ENCODE measurements around the gene ENKD1.

ENKD1 gene

DNA sequence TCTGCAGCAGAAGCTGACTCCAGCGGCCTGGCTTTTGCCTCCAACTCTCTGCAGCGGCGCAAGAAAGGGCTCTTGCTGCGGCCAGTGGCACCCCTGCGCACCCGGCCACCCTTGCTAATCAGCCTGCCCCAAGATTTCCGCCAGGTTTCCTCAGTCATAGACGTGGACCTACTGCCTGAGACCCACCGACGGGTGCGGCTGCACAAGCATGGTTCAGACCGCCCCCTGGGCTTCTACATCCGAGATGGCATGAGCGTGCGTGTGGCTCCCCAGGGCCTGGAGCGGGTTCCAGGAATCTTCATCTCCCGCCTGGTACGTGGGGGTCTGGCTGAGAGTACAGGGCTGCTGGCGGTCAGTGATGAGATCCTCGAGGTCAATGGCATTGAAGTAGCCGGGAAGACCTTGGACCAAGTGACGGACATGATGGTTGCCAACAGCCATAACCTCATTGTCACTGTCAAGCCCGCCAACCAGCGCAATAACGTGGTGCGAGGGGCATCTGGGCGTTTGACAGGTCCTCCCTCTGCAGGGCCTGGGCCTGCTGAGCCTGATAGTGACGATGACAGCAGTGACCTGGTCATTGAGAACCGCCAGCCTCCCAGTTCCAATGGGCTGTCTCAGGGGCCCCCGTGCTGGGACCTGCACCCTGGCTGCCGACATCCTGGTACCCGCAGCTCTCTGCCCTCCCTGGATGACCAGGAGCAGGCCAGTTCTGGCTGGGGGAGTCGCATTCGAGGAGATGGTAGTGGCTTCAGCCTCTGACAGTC, 4.5 kb downstream of the ENKD1 start:
- DNase-seq: no peak

DNA sequence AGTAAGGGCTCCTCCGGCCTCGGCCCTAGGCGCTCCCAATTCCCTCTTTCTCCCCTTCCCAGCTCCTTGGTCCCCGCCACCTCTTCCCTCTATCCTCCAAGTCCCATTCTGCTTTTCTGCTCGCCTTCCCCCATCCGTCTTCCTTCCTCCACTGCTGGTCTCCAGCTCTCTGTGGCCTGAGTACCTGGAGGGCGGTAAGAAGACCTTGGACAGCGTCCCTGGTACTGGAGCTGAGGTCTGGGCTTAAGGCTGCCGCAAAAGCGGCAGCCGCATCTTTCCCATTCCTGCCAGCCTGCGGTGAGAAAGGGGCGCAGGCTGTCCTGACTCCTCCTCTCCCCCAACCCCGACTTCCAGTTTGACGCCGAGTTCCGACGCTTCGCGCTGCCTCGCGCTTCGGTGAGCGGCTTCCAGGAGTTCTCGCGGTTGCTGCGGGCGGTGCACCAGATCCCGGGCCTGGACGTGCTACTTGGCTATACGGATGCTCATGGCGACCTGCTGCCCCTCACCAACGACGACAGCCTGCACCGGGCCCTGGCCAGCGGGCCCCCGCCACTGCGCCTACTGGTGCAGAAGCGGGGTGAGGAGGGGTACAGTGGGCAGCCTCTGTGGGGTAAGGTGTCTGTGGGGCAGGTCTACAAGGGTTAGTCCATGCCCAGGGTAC, 5.3 kb downstream of the ENKD1 start:
- DNase-seq: peak; percentile 23

DNA sequence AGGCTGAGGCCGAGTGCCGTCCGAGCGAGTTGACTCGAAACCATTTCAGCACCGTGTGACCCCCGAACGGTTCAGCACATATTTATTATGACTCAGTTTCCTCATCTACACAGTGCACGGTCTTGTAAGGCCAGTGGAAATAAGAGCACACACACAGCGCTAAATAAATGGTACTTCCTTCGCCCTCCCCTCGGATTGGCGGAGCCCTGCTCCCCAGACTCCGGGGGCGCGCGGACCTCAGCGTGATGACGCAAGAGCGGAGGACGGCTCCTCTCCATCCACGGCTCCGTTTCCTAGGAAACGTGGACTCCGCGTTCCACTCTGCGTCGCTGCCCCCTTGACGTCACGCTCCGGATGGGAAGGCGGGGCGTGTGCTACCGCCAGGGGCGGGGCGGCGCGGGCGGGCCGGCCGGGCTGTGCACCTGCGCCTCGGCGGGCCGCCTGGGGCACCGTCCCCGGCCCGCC, 6.0 kb downstream of the ENKD1 start, which contains the start of gene PARD6A:
TSS of gene PARD6A (plus strand) at position 397 of the 465 bp plus-strand sequence. CDS start 79 bp downstream, outside the sequence.
- peak; percentile 96 for DNase-seq

DNA sequence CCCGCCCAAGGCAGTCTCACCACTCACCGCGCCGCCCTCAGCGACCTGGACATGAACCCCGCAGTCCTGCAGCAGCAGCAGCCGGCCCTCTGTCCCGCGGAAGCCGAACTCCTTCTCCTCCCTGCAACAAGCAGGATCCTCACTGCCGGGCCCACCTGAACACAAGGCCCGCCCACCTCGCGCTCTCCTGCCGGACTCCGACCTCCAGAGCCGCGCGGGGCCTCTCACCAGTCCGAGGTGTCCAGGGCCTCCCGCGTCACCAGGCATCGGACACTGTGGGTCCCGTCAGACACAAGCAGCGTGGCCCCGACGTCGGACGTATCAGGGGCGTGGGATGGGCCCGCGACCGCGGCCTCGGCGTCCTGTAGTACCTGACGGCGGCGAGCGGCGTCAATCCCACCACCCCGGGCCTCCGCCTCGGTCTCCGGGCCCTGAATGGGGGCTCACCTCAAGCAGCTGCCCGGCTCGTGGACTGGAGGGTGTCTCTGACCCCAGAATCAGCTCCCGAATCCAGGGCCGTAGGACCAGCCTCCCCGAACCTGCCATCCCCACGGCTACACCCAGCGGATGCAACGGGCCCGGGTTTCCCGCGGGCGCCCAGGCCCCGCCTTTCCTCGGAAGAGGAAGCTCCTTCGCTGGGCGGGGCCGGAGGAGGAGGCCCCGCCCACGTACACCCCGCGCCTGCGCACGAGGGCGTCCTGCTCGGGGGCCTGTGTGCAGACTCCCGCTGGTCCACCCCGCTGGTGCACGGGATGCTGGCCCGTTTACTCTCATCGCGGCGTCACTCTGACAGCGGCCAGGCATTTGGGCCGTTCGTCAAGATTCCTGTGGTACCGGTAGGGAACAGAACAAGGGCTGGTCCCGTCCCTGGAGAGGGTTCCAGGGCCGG, 6.6 kb downstream of the ENKD1 start, which contains the start of gene ACD:
TSS of gene ACD (minus strand) at position 586 of the 889 bp plus-strand sequence. CDS start at position 546, 40 bp downstream.
- DNase-seq: peak; percentile 89

DNA sequence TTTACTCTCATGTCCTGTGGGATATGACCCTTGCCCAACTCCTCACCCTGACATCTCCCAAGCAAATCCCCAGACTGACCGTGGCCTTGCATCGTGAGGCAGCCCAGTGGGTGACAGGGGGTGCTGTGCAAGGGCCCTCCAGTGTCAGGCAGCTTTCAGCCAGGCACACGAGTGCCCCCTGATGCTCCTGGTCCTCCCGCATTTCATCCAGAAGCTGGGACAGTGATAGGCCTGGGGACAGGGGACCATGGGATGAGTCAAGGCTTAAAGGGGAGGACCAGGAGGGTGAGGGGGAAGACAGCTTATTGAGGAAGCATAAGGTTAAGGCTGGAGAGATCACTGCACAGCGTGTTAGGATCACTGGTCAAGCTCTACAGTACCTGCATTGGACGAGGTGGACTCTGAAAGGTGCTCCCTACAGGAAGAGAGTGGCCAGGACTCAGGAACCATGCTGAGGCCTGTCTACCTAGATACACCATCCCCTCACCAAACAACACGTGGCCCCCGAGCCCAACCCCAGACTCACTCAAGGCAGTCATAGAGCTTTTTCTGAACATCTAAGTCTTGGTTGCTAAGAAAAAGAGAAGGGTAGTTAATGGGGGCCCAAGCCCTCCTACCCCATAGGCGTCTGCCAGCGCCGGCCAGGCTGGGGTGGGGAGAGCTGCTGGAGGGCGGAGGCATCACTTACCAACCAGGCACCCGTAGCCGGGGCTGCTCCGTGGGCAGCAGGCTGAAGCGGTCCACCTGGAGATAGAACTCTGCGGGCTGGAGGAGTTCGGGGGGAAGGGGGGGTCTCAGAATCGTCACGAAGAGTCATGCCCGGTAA, 7.5 kb downstream of the ENKD1 start:
- DNase-seq: no peak

DNA sequence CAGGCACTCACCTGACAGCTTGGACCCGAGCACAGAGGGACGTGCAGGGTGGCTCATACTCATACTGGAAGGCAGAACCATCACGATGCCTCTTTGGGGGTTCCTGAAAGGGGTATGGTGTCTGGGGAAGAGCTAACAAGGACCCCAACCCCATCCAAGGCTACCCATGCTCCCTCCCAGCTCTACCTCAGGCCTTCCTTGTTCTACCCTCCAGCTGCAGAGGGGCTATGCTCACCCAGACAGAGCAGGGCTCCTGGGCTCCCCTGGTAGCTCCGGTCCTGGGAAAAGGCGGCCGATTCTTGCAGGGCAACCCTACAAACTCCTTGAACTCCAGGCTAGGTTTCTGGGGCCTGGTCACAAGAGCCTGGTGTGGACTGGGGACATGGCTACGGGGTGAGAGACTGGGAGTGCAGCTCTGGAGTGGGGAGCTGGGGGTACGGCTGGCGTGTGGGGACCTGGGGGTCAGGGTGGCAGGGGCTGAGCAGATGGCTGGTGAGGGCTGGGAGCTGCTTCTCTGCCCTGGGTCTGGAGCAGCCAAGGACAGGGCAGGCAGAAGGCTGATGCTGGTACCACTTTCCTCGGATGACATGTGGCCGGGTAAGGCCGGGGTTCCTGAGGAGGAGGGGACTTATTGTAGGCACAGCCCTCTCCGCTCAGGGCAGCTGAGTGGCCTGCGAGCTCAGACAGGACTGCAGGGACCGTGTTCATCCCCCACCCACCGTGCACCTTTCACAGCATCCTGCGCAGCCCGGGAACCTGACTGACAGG, 8.6 kb downstream of the ENKD1 start:
- DNase-seq: no peak

DNA sequence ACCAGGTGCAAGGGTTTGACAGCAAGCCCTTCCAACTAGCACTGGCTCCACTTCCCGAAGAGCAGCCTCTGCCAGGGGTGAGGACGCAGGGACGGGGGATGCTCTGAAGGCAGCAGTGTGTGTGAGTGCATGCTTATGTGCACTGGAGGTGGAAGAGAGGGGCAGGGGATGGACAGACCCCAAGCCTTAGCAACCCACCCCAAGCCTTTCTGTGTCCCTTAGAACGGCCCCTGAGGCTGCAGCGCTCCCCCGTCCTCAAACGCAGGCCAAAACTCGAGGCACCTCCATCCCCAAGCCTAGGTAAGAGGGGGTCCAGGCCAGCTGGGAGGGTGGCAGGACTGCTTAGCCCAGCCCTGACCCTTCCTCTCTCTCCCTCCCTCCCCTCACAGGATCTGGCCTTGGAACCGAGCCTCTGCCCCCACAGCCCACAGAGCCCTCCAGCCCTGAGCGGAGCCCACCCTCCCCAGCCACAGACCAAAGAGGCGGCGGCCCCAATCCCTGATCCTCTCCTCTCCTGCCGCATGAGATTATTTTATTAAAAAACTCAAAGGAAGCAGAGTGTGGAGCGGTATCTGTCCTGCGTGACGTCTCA, 9.4 kb downstream of the ENKD1 start:
- no peak for DNase-seq

DNA sequence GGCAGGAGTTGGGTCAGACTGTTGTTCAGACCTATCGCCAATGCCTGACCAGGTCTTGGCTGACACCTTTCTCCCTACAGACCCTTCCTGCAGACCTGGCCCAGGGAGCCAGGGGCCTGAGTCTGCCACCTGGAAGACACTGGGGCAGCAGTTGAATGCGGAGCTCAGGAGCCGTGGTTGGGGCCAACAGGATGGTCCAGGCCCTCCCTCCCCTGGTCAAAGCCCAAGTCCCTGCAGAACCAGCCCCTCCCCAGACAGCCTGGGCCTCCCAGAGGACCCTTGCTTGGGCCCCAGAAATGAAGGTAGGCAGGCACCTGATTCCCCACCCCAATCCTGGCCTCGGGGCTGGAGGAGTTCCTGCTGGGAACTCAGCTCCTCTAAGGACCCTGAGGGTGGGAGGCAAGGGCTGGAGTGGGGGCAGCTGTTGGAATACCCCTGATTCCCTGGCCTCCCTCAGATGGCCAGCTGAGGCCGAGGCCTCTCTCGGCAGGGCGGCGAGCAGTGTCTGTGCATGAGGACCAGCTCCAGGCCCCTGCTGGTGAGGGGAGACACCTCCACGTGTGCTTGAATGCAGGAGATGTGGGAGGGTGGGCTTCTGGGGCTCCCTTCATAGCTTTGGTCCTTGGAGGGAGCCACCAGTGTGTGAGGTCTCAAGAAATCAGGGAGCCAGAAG, 10.1 kb downstream of the ENKD1 start:
- DNase-seq: no peak

DNA sequence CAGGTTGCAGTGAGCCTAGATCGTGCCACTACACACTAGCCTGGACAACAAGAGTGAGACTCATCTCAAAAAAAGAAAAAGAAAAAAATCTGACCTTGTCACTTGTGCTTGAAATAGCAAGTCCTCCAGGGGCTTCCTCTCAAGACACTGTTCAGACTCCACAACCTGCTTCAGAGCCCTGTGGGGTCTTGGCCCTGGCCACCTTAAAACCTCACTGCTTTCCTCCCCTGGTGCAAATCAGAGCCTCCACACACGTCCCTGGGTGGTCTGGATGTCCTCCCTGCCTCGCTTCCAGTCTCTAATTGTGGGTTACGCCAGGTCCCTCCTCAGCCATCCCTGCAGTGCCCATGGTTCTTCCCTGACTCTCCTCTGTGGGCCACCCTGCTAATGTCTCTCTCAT, 11.2 kb downstream of the ENKD1 start:
- no peak for DNase-seq

DNA sequence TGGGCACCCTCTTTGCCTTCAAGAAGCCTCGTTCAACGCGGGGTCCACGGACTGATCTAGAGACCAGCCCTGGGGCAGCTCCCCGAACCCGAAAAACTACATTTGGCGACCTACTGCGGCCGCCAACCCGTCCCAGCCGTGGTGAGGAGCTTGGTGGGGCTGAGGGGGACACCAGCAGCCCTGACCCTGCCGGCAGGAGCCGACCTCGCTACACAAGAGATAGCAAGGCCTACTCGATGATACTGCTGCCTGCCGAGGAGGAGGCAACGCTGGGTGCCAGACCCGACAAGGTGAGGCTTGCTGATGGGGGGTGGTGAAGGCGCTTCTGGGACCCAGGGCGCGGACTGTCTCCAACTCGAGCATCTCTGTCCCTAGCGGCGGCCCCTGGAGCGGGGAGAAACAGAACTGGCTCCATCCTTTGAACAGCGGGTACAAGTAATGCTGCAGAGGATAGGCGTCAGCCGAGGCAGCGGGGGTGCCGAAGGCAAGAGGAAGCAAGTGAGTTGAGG, 12.1 kb downstream of the ENKD1 start:
- no peak for DNase-seq

DNA sequence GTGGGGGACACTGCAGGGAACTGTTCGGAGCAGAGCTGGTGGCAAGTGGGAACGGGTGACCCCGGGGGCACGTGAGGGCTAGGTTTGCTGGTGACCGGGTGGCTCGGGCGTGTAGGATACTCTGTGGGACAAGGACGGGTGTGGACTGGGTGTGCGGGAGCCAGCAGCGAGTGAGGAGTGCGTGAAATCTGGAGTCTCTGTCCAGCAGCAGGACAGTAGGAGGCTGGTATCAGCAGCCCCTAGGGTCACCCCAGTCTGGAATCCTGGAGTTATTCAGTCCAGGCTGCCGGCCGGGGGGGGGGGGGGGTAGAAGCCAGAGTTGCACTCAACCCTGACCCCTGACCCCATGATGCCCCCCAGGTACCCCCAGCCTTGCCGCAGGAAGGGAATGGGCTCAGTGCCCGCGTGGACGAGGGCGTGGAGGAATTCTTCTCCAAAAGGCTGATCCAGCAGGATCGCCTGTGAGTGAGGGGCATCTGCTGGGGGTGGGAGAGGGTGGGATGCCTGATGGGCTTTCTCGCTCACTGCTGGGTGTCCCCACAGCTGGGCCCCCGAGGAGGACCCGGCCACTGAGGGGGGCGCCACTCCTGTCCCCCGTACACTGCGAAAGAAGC, 12.7 kb downstream of the ENKD1 start:
- no peak for DNase-seq

DNA sequence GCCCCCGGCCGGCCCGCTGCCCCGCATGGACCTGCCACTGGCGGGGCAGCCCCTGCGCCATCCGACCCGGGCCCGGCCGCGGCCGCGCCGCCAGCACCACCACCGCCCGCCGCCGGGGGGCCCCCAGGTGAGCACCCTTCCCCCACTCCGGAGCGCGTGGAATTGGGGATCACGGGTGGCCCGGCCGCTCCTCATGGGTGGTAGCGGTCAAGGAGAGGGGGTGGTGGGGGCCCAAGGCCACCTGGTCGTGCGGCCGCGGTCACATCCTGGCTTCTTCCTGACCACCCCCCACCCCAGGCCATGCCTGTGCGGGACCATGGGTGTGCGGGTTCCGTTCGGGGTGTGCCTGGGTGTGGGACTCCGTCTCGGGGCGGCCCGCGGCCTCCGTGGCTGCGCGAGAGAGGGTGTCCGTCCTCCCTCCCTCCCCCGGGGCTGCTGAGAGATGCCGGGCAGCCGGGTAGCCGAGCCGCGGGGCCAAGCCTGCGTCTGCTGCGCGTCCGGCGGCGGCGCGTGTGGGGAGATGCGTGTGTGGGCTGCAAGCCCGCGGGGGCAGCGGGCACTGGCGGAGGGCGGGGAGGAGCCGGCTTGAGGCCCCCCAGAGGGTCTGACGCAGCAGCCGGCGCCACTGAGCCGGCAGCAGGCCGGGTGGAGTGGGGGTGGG, 13.3 kb downstream of the ENKD1 start:
- DNase-seq: peak; percentile 28

DNA sequence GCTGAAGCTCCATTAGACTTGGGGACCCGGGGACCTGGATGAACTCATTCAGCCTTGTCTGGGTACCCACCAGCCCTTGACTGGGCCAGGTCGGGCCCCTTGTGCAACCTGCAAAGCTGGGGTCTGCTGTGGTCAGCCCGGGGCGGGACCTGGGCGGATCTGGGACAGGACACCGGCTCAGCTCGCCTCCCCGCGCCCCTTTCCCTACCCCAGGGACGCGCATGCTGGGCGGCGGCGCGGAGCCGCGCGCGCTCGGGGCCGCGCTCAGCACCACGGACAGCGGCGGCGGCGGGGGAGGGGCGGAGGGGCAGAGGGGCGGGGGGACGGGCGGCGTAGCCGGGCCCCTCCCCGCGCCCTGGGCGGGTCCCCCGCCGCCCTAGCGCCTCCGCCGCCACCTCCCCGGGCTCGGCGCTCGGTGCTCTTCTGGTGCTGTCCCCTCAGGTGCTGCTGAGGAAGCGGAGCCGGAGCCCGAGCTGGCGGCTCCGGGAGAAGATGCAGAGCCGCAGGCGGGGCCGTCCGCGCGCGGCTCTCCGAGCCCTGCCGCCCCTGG, 13.9 kb downstream of the ENKD1 start:
- DNase-seq: peak; percentile 27

DNA sequence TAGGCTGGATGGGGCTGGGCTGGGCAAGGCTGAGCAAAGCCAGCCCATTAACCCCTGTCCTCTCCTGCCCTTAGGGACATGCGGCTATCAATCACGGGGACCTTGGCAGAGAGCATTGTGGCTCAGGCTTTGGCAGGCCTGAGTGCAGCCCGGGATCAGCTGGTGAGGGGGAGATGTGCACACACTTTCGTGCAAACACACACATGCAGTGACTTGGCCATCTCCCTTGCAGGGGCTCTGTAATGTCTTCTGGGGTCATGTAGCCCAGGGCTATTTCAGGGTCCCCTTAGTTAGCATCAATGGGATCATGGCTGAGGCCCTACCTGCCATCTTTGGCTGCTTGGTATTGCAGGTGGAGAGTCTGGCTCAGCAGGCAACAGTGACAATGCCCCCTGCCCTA, 14.7 kb downstream of the ENKD1 start:
- DNase-seq: no peak

DNA sequence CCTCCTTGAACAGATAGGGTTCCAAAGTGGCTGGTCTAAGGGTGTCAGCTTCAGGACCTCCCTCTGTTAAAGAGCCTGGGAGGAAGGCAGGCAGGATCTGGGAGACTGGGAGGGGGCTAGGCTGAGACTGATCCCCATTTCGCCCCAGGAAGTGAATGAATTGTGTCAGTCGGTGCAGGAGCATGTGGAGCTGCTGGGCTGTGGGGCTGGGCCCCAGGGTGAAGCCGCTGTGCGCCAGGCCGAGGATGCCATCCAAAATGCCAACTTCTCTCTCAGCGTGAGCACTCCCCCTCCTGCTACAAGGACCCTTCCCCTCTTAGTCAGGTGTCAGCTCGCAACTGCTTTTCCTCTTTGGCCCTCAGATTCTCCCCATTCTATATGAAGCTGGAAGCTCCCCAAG, 15.5 kb downstream of the ENKD1 start:
- no peak for DNase-seq

DNA sequence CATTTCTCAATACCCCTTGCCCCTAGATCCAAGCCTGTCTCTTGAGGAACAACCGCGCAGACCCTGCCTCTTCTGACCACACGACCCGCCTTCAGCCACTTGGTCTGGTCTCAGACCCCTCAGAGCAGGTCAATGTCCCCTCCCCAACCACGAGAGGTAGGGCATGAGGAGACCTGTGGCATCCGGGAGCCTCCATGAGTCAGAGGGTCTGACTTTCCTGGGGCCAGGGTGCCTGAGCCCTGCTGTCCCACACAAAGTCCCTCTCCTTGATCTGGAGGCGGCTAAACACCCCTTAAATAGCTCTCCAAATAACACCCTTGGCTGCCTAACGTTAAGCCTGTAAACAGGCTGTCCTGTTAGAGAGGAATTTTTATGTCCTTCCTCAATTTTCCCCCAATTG, 16.5 kb downstream of the ENKD1 start:
- no peak for DNase-seq

DNA sequence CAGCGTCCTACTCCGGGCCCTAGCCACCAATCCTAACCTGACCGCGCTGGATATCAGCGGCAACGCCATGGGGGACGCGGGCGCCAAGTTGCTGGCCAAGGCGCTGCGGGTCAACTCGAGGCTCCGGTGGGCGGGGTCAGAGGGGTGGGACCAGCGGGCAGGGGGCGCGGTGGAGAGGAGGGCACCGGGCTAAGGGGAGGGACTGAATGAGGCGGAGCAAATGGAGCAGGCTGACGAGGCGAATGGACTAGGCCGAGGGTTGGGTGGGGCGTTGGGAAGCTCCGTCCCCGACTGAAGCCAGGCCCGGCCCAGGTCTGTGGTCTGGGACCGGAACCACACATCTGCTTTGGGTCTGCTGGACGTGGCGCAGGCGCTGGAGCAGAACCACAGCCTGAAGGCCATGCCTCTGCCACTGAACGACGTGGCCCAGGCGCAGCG, 17.0 kb downstream of the ENKD1 start:
- DNase-seq: no peak

DNA sequence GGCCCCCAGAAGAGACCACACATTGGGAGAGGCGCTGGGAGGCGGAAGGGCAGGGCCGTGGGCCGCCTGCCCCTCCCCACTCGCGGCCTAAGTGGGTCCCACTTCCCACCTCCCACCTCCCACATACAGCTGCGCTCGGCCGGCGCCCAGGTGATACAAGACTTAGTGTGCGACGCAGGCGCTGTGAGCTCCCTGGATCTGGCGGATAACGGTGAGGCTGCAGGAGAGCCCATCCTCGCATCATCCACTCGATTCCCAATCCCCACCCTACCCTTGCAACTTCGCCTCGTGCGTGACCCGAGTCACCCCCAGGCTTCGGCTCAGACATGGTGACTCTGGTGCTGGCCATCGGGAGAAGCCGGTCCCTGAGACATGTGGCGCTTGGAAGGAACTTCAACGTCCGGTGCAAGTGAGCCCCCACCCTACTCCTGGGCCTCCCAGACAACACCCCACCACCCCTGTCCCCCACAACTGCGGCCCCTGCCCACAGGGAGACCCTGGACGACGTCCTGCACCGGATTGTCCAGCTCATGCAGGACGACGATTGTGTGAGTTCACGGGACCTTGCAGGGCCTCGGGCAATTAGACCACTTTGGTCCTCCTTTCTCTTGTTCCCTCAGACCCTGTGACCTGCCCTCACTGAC, 17.7 kb downstream of the ENKD1 start:
- DNase-seq: no peak
